ENCODE data around the gene CDH12.
"Not testable (repeated sequence)": the region's sequence is repeated elsewhere in the genome, so short reads cannot be mapped to it uniquely, and the experiment has no call there.

Gene CDH12

DNA sequence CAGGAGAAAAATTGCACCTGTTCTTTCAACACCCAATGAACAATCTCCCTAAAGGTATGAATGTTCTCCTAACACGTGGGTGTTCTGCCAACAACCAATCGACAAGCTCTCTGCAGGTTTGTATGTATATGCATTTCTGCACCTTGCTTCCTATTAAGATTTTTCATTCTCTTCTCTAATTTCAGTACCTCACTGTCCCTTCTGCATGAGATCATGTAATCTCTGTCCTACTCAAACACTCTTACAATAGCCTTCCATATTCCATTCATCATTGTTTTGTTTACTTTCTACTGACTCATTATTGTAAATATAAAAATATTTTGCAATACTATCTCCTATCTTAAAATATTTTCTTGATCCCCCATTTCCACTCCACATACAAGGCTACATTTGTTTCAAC lies 382.0 kb downstream of the CDH12 start:
- no peak overlapping the region for H3K4me3 ChIP-seq (ENCODE audit: low read depth, low read length)

DNA sequence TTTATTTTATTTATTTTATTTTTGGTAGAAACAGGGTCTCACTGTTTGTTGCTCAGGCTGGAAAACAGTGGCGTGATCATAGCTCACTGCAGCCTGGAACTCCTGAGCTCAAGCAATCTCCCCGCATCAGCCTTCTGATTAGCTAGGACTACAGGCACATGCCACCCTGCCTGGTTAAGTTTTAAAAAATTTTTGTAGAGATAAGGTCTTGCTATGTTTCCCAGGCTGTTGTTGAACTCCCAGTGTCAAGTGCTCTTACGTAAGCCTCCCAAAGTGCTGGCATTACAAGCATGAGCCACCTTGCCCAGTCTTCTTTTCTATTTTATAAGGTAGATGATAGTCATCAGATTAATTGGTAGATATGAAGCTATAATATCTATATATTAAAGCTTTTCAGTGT lies 382.7 kb downstream of the CDH12 start:
- no peak overlapping the region for H3K4me3 ChIP-seq (ENCODE audit: low read depth, low read length)

DNA sequence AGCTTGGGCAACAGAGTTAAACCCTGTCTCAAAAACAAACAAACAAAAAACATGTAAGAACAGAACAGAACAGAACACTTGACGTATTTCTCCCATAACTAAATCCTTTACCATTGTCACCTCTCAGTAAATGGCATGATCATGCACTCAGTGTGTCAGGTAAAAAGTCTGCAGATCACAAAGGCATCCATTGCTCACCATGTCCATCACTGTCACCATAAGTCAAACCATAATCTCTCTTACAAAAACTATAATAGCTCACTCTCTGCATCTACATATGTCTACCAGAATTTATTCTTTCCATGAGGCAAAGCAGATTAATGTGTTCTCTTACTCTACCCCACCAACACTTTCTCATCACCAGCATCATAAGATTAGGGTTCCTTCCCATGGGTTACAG lies 387.5 kb downstream of the CDH12 start:
- H3K4me3 ChIP-seq (ENCODE audit: low read depth, low read length): no peak overlapping the region

DNA sequence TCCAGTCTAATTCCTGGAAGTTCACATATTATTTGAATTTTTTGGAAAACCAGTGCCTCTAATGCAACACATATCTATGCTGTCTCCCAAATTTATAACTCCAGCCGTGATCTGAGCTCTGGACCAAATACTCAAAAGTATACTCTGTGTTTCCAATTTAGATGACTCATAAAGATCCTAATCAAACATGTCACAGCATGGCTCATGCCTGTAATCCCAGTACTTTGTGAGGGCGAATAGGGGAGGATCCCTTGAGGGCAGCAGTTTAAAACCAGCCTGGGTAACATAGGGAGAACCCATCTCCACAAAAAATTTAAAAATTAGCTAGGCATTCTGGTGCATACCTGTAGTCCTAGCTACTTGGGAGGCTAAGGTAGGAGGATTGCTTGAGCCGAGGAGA lies 388.0 kb downstream of the CDH12 start:
- no peak overlapping the region for H3K4me3 ChIP-seq (ENCODE audit: low read depth, low read length)

DNA sequence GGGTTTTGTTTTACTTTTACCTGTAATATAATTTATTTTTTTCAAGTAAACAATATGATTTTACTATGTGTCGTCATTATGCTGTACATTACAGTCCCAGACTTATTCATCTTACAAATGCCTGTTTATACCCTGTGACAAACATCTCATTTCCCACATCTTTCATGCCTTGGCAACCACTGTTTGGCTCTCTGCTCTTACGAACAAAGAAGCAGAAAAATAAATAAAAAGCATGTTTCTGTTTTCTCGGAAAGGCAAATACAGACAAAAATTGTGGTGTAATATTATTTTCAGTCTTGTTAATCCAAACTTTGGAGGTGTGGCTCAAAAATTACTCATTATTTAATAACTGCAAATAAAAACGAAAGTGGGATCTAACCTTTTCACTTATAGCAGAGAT lies 393.0 kb downstream of the CDH12 start:
- no peak overlapping the region for H3K4me3 ChIP-seq (ENCODE audit: low read depth, low read length)

GRCh38 chr5:22432905-22433304 lies 420.2 kb downstream of the CDH12 start:
- H3K4me3 ChIP-seq (ENCODE audit: low read depth, low read length): no peak overlapping the region

GRCh38 chr5:22431840-22432239 lies 421.3 kb downstream of the CDH12 start:
- no peak overlapping the region for H3K4me3 ChIP-seq (ENCODE audit: low read depth, low read length)

- no peak overlapping the region for H3K4me3 ChIP-seq (ENCODE audit: low read depth, low read length)
These were observed 421.7 kb downstream of the CDH12 start for GRCh38 chr5:22431406-22431805.

GRCh38 chr5:22411554-22412349 lies 441.4 kb downstream of the CDH12 start:
- no peak overlapping the region for H3K4me3 ChIP-seq (ENCODE audit: low read depth, low read length)

DNA sequence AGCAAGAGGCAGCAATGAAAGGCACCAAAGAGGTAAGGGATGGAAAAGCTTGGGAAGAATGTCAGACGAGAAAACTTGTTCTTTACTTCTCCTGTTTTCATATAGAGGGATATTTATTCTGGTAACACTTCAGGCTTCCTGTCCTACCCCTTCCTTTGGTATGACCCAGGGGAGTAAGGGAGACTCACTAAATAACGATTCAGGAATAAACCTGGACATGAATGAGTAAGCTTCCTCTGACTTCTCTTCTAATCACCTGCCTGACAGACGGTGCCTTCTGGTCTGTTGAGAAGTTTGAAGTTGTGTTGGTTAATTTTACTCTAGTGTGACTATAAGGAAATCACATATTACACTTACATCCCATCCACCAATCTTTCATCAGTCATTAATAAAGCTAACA lies 461.2 kb downstream of the CDH12 start:
- no peak overlapping the region for H3K4me3 ChIP-seq (ENCODE audit: low read depth, low read length)

DNA sequence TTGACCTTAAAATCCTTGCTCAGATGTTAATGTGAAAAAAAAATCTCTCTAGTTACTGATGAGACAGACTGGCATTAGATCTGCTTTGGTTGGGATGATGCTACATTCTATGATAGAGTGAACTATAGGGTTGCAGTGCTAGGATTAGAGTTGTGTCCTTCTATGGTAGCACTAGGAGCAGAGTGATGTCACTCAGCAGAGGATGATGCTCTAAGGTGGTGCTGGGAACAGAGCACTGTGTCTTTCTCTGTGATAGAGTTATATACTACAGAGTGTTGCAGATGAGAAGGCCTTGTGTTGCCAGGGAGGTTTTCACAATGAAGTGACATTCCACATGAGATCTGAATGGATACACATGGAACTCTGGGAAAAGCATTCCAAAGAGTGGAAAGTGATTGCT lies 462.3 kb downstream of the CDH12 start:
- no peak overlapping the region for H3K4me3 ChIP-seq (ENCODE audit: low read depth, low read length)

- H3K4me3 ChIP-seq (ENCODE audit: low read depth, low read length): no peak overlapping the region
These were observed 480.1 kb downstream of the CDH12 start for GRCh38 chr5:22372826-22373660.

GRCh38 chr5:22372376-22372775 lies 480.8 kb downstream of the CDH12 start:
- no peak overlapping the region for H3K4me3 ChIP-seq (ENCODE audit: low read depth, low read length)

GRCh38 chr5:22354956-22355355 lies 498.2 kb downstream of the CDH12 start:
- no peak overlapping the region for H3K4me3 ChIP-seq (ENCODE audit: low read depth, low read length)

GRCh38 chr5:22352493-22352892 lies 500.7 kb downstream of the CDH12 start:
- no peak overlapping the region for H3K4me3 ChIP-seq (ENCODE audit: low read depth, low read length)

GRCh38 chr5:22351178-22351577 lies 502.0 kb downstream of the CDH12 start:
- no peak overlapping the region for H3K4me3 ChIP-seq (ENCODE audit: low read depth, low read length)

GRCh38 chr5:22348027-22348426 lies 505.1 kb downstream of the CDH12 start:
- H3K4me3 ChIP-seq (ENCODE audit: low read depth, low read length): no peak overlapping the region

GRCh38 chr5:22344000-22344399 lies 509.1 kb downstream of the CDH12 start:
- H3K4me3 ChIP-seq (ENCODE audit: low read depth, low read length): no peak overlapping the region

DNA sequence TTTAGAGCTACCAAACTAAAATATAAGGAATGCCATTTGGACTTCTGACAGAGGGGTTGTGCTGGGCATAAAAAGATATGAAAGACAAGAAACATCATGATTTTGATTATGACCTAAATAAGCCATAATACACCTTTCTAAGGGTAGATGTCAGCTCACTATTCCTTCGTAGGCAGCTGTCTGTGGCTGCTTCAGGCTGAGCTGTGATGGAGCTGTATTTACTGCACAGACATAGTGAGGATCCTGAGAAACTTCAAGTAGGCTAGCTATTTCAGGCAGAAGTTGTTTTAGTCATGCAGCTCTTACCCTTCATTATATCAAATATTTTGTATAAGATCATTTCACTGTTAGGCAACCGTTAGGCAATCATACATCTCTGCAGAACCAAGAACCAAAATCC lies 511.7 kb downstream of the CDH12 start:
- no peak overlapping the region for H3K4me3 ChIP-seq (ENCODE audit: low read depth, low read length)

- H3K4me3 ChIP-seq (ENCODE audit: low read depth, low read length): not testable (repeated sequence)
These were observed 520.2 kb downstream of the CDH12 start for GRCh38 chr5:22332949-22333348.

DNA sequence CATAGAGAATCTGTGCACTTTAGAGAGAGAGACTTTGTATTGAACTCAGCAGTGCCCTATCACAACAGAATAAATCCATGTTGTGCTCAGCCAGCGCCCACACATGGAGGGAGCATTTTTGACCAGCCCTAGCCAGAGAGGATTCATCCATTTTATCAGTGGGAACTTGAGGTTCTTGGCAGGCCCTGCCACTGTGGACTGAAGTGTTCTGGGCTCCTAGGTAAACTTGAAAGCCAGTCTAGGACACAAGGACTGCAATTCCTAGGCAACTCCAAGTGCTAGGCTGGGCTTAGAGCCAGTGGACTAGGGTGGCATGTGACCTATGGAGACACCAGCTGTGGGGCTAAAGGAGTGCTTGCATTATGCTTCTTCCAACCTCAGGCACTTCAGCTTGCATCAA lies 523.5 kb downstream of the CDH12 start:
- no peak overlapping the region for H3K4me3 ChIP-seq (ENCODE audit: low read depth, low read length)

DNA sequence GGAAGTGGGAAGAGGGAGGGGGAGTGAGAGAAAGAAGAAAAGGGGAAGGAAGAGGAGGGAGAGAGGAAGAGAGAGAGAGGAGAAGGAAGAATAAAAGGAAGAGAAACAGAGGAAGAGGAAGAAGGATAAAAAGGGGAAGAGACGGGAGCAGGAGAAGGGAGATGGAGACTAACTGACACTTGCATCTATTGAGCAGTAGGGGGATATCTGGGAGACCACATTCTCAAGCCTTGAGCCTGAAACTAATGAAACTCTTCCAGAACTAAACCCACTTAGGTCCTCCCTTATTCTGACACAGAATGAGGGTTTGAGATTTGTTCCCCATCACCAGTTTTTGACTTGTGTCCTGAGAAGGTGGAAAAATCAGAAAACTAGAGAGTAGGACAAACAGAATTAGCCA lies 533.3 kb downstream of the CDH12 start:
- no peak overlapping the region for H3K4me3 ChIP-seq (ENCODE audit: low read depth, low read length)

Data from iPS-11a (cell line).